ENCODE results near the gene EFTUD2.

GRCh38 chr17:44940768-44941167 is 41.5 kb upstream of the EFTUD2 start:
- no peak for TF ChIP-seq POLR2AphosphoS5 (IDR thresholded peaks at IDR 0.05; ENCODE audit: low read depth, low read length)
- TF ChIP-seq POLR2A (IDR thresholded peaks at IDR 0.05; ENCODE audit: low read depth, low read length), result no peak
- no peak for TF ChIP-seq TAF1 (IDR thresholded peaks at IDR 0.05; ENCODE audit: borderline replicate concordance, low read depth, low read length)
